ACC112 (cell line): ENCODE data around the gene ADAD2.
"Not testable (repeated sequence)": the region's sequence is repeated elsewhere in the genome, so short reads cannot be mapped to it uniquely, and the experiment has no call there.

ENCODE experiments used
- H2AFZ ChIP-seq: fragments of 200-600 bp; sonication (generic); one replicate; pipeline ENCODE4 v1.6.0; 2017; ENCODE audit warnings: antibody characterized with exemption, low read length; ENCODE audit not compliant: unreplicated experiment
- H3K27ac ChIP-seq: fragments of 200-600 bp; sonication (generic); 2 replicates; pipeline ENCODE4 v1.5.1; 2014; ENCODE audit warnings: low read depth, mild to moderate bottlenecking, antibody characterized with exemption, low read length, moderate library complexity
- H3K27me3 ChIP-seq: fragments of 200-600 bp; sonication (generic); 2 replicates; pipeline ENCODE4 v1.6.1; 2014; ENCODE audit warnings: mild to moderate bottlenecking, antibody characterized with exemption, low read length, moderate library complexity, mixed read lengths; ENCODE audit not compliant: insufficient read depth
- H3K36me3 ChIP-seq: fragments of 200-600 bp; sonication (generic); 2 replicates; pipeline ENCODE4 v1.6.1; 2016; ENCODE audit warnings: mild to moderate bottlenecking, antibody characterized with exemption, low read length, moderate library complexity, mixed read lengths; ENCODE audit not compliant: insufficient read depth
- H3K4me1 ChIP-seq: fragments of 200-600 bp; sonication (generic); one replicate; pipeline ENCODE4 v1.6.1; 2016; ENCODE audit warnings: low read length, mixed read lengths; ENCODE audit not compliant: insufficient read depth, unreplicated experiment, control insufficient read depth
- H3K4me3 ChIP-seq: fragments of 200-600 bp; sonication (generic); 2 replicates; pipeline ENCODE4 v1.5.1; 2014; ENCODE audit warnings: mild to moderate bottlenecking, low read depth, low read length
- H3K79me2 ChIP-seq: fragments of 200-600 bp; sonication (generic); one replicate; pipeline ENCODE4 v1.6.0; 2016; ENCODE audit warnings: low read length; ENCODE audit not compliant: control insufficient read depth, unreplicated experiment, insufficient read depth

The ADAD2 gene

GRCh38 chr16:84209989-84210388, 19.0 kb downstream of the ADAD2 start:
- Histone ChIP-seq H3K4me1 (peaks cover 4% of the 10 kb centered on the region), H2AFZ (no peak overlapping the region), H3K27ac (no peak overlapping the region), H3K79me2 (no peaks in the 10 kb centered on the region), H3K36me3 (no peaks in the 10 kb centered on the region), H3K27me3 (0 out of 2 replicates have a peak, but pooled peaks cover 2% of the 10 kb centered on the region), H3K4me3 (no peak overlapping the region)

- no peak overlapping the region for H3K27ac ChIP-seq
- H3K27me3 ChIP-seq = no peaks in the 10 kb centered on the region
- H3K4me3 ChIP-seq = no peak overlapping the region
- H3K4me1 ChIP-seq = no peaks in the 10 kb centered on the region
- no peak overlapping the region for H2AFZ ChIP-seq
- no peaks in the 10 kb centered on the region for H3K79me2 ChIP-seq
- no peaks in the 10 kb centered on the region for H3K36me3 ChIP-seq
Observed at GRCh38 chr16:84212154-84212553, 21.2 kb downstream of the ADAD2 start.

GRCh38 chr16:84212631-84213030, 21.7 kb downstream of the ADAD2 start:
- Histone ChIP-seq H2AFZ (no peak overlapping the region), H3K4me3 (no peak overlapping the region), H3K27me3 (no peaks in the 10 kb centered on the region), H3K27ac (no peak overlapping the region), H3K36me3 (no peaks in the 10 kb centered on the region), H3K79me2 (no peaks in the 10 kb centered on the region), H3K4me1 (no peaks in the 10 kb centered on the region)

- Histone ChIP-seq H2AFZ (no peak overlapping the region), H3K27me3 (no peaks in the 10 kb centered on the region), H3K27ac (no peak overlapping the region), H3K79me2 (no peaks in the 10 kb centered on the region), H3K36me3 (no peaks in the 10 kb centered on the region), H3K4me3 (no peak overlapping the region), H3K4me1 (no peaks in the 10 kb centered on the region)
Observed at GRCh38 chr16:84214451-84215066, 23.6 kb downstream of the ADAD2 start.

DNA sequence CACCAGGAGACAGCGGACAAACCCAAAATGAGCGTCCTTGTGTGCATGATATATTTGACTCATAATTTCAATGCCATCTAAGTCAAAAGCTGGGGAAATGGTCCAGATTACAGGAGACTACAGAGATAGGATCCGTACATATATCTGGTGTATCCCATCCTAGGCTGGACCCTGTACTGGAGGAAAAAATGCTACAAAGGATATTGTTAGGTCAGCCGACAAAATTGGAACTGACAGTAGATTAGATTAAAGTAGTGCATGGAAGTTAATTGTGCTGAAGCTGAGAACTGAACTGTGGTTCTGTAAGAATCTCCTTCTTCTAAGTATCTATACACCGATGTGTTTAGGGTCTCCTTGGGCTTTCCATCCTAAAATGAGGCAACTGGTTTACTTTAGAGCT, 24.6 kb downstream of the ADAD2 start:
- Histone ChIP-seq H3K79me2 (no peaks in the 10 kb centered on the region), H3K4me1 (no peaks in the 10 kb centered on the region), H3K27ac (no peak overlapping the region), H2AFZ (no peak overlapping the region), H3K27me3 (no peaks in the 10 kb centered on the region), H3K4me3 (no peak overlapping the region), H3K36me3 (no peaks in the 10 kb centered on the region)

GRCh38 chr16:84216144-84216543, 25.2 kb downstream of the ADAD2 start:
- not testable (repeated sequence) for H2AFZ ChIP-seq, H3K36me3 ChIP-seq, H3K79me2 ChIP-seq, H3K4me3 ChIP-seq, H3K27ac ChIP-seq, H3K4me1 ChIP-seq, H3K27me3 ChIP-seq

DNA sequence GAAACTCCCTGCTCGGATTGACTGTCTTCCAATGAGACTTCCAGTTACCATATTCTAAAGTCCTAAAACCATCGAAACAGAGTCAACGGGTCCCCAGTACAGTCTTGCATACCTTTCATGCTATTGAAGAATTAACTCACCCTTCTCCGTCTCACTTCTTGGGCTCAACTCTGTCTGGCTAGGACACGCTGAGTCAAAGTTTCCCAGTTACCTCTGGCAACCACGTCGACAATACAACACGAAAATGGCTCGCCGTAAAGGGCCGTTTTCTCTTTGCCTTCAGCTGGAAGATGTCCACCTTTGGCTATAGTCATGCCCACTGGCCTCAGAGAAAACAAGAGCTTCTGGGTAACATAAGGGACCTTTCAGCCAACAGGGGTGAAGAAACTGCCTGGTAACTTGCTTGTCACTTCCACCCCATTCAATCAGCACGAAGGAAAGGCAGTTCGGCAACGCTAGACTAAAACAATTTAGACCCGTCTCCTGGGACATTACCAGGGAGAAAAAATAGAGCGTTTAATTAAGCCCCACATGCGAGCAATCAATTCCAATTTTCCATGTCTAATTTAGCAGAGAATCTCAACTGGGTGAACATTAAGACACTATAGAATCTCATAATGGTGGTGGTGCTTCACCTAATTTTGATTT, 27.3 kb downstream of the ADAD2 start:
- Histone ChIP-seq H3K4me3 (no peak overlapping the region), H2AFZ (no peak overlapping the region), H3K27me3 (no peaks in the 10 kb centered on the region), H3K36me3 (no peaks in the 10 kb centered on the region), H3K4me1 (peaks cover under 1% of the 10 kb centered on the region), H3K27ac (no peak overlapping the region), H3K79me2 (no peaks in the 10 kb centered on the region)

GRCh38 chr16:84218956-84219355, 28.0 kb downstream of the ADAD2 start:
- H3K27ac ChIP-seq = no peak overlapping the region
- H3K4me3 ChIP-seq = no peak overlapping the region
- no peaks in the 10 kb centered on the region for H3K79me2 ChIP-seq
- H3K27me3 ChIP-seq = no peaks in the 10 kb centered on the region
- H3K36me3 ChIP-seq = no peaks in the 10 kb centered on the region
- H2AFZ ChIP-seq = no peak overlapping the region
- peaks cover 7% of the 10 kb centered on the region for H3K4me1 ChIP-seq

GRCh38 chr16:84220851-84221250, 29.9 kb downstream of the ADAD2 start:
- Histone ChIP-seq H3K4me1 (peaks cover 12% of the 10 kb centered on the region), H3K27me3 (no peaks in the 10 kb centered on the region), H3K79me2 (no peaks in the 10 kb centered on the region), H3K27ac (no peak overlapping the region), H3K4me3 (no peak overlapping the region), H3K36me3 (no peaks in the 10 kb centered on the region), H2AFZ (no peak overlapping the region)

- H3K4me3 ChIP-seq = no peak overlapping the region
- no peaks in the 10 kb centered on the region for H3K79me2 ChIP-seq
- H2AFZ ChIP-seq = no peak overlapping the region
- H3K4me1 ChIP-seq = peaks cover 20% of the 10 kb centered on the region
- H3K27ac ChIP-seq = no peak overlapping the region
- no peaks in the 10 kb centered on the region for H3K36me3 ChIP-seq
- H3K27me3 ChIP-seq = no peaks in the 10 kb centered on the region
Observed at GRCh38 chr16:84223456-84223855, 32.5 kb downstream of the ADAD2 start.

DNA sequence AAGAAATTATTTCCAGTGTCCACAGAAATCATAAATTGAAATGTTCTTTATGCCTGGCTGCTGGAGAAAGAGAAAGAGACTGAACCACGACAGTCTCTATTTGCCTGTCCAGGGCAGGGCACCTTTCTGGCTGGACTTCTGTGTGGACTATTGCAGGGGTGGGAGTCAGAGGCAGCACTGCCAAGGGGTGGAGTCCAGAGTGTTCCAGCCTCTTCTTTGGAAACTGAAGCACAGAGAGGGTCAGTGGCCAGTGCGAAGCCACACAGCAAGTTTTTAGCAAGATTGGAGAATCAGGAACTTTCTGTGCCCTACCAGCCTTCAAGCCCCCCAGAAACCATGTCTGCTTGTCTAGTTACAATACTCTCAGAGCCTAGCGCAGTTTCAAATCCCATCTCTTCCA, 33.6 kb downstream of the ADAD2 start:
- Histone ChIP-seq H3K36me3 (no peaks in the 10 kb centered on the region), H3K27me3 (no peaks in the 10 kb centered on the region), H3K79me2 (no peaks in the 10 kb centered on the region), H3K4me3 (no peak overlapping the region), H2AFZ (no peak overlapping the region), H3K4me1 (peaks cover 26% of the 10 kb centered on the region), H3K27ac (no peak overlapping the region)
